UCSD-AML1 (cell line): ENCODE results near the gene INPP1.

Experiments used
- DNase-seq: peaks from one replicate; lab custom pipeline; 2025; ENCODE audit not compliant: unreplicated experiment; lab: John Stamatoyannopoulos, UW

Gene INPP1

DNA sequence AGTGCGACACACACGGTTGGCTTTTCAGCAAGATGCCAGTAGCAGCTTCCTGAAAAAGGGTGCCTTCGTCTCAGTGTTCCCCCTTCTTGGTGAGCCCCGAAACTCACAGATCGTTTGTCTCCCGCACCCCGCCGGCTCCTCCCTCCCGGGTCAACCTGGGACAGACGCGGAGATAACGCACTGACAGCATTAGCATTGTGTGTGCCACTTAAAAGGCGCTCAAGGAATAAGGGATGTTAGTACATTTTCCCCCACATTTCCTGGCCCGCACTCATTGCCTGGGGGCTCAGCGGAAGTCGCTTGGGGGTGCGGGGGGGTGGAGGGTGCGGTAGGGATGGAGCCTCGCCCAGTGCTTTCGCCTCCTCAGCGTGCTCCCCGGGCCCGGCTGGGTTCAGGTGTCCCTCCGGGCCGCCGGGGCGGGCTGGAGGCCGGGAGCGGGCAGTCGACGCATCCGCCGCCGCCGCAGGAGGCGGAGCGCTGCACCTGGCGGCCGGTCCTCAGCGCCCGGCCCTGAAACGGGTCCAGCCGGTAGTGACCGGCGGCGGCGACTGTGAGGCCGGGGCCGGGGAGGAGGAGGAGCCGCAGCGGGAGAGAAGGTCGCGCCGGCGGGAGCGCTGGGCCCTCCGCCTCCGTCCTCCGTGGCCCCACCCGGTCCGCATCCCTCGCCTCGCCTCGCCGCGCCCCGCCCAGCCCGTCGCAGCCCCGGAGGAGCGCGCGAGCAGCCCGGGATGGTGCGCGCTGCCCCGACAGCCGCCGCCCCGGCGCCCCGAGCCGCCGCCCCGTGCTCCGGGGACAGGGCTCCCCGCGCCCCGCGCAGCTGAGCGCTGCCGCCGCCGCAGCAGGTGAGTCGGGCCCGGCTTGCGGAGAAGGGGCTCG is 64.5 kb downstream of the INPP1 start, which contains the start of gene MFSD6:
MFSD6 (plus strand) TSS at position 694 of the 876 bp plus-strand sequence. CDS start 27,675 bp downstream, outside the sequence.
- DNase-seq: peak; percentile 49

DNA sequence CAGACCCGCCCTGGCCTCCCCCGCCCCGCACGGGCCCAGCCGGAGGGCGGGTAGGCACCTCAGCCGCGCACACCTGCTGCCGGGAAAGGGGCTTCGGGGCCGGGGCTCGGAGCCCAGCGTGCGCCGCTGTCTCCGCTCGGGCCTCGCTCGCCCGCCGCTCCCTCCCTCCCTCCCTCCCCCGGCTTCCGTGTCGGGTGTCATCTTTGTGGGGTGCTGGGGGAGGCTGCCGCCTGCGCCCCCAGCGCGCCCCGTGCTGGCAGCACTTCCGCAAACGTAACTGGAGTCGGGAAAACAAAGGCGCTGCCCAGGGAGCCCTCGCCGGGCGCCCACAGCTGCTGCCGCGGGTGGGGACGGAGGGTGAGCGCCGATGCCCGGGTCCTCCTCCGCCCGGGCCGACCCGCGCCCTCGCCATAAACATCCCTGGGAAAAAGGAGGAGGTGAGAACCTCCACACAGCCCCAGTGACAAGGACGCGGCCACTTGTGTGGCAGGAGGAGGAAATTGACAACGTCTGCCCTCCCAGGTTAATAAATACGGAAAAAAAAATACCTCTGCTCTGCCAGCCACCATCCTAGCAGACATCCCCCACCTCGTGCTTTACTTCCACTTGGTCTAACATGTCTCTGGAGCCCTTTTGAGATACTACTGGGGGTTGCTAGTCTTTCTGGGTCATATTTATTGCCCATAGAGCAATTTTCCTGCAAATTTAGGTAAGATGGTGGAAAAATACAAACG is 65.3 kb downstream of the INPP1 start:
- peak; percentile 72 for DNase-seq

DNA sequence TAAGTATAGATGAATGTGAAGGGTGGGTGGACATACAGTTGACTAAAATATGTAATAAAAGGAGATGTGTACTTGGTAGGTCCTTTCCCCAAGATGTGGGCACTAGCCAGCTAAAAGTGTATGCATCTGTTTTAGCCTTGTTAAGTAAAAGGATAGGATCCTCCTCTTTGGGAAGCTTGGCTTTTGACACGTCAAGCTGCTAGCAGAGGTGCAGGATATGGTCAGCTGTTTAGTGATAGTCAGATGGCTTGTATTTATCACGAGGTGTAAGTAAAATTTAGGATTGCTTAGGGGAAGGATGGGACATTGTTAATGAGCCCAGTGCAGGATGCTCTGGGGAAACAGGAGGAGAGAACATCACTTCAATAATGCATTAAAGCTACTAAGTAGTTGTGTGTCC is 66.2 kb downstream of the INPP1 start:
- no peak for DNase-seq

DNA sequence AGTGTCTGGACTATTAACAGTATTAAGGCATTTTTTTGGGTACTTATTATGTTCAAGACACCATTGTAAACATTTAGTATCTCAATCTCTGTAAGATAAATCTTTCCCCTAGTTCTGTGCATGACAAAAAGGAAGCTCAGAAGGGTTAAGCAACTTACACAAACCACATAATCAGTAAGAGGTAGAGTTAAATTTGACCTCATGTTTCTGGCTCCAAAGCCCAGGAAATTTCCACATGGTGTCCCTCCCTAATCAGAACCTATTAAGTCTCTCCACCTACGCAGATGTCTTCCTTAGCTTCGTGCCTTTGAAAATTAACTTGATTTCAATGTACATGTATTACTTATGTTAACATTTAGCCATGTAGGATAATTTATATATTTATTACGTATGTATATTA is 66.8 kb downstream of the INPP1 start:
- DNase-seq: no peak

DNA sequence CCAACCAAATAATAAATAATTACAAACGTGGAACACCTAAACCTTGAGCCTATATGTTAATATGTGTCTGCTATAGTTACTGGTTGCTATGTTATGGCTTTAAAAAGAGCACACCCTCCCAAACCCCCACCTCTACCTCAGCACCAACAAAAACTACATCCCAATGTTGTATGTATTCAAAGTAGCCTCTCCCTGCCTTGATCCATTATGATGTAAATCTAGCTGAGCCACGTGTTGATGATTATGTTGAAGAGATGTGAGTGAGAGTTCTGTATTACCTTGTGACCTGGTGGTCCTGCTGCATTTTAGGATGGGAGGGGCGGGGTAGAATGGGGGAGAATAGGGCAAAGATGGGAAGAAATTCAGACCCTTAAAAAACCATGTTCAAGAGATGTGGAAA is 69.6 kb downstream of the INPP1 start:
- no peak for DNase-seq

- peak; percentile 43 for DNase-seq
Measured at GRCh38 chr2:190413421-190413820, 70.0 kb downstream of the INPP1 start.

DNA sequence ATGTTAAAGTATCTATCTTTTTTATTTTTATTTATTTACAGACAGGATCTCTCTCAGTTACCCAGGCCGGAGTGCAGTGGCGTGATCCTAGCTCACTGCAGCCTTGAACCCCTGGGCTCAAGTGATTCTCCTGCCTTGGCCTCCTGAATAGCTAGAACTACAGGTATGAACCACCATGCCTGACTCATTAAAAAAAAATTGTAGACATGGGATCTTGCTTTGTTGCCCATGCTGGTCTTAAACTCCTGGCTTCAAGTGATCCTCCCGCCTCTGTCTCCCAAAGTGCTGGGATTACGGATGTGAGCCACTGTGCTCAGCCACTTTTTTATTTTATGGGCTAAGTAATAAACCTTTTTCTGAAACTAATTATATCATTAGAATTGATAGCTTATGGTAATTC is 71.9 kb downstream of the INPP1 start:
- no peak for DNase-seq

- no peak for DNase-seq
Measured at GRCh38 chr2:190415794-190416775, 72.7 kb downstream of the INPP1 start.

DNA sequence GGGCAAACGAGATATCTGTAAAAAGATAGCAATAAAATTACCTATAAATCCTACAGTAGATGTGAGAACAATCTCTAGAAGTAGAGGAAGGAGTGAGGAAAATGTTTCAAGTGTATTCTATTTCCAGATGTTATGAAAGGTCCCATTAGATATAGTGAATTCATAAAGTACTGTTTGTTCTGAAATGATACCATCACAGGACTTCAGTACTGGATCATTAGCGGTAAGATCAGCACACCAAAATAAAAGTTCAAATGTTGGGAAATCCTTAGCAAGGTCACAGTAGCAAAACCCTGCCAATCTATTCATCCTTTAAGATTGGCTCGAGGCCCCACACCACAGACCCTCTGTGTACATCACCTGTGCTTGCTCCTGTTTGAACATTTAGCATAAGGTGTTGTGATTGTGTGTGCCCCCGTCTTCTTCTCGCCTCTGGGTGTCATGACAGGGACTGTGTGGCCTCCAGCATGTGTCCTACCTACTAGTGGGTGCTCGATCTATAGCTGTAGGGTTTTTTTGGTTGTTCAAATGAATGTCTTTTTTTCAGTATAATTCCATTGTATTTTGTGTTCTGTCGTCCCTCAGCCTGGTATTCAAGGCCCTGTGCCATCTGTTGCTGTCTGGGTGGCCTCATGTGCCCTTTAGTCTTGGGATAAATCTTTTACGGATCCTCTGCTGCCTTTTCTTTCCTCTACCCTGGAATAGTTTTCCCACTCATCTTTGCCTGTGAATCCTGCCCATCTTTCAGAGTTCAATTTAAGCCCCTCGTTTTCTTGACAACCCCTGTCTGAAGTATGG is 73.9 kb downstream of the INPP1 start:
- no peak for DNase-seq

DNA sequence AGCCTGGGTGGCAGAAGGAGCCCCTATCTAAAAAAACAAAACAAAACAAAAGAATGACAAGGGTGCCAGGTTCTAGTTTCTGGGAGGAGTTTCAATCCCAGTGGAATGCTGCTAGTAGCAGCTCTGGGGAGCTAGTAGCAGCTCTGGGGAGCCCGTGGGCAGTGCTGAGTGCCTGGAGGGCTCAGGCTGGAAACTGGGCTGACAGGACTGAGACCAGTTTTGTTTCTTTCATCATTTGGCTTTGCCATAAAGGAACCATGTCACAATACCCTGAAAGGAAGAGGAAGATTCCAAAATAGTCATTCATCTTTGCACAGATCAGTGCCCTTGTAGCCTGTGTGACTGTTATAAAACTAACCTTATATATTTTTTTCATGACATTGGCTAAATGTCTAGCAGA is 75.3 kb downstream of the INPP1 start:
- no peak for DNase-seq

DNA sequence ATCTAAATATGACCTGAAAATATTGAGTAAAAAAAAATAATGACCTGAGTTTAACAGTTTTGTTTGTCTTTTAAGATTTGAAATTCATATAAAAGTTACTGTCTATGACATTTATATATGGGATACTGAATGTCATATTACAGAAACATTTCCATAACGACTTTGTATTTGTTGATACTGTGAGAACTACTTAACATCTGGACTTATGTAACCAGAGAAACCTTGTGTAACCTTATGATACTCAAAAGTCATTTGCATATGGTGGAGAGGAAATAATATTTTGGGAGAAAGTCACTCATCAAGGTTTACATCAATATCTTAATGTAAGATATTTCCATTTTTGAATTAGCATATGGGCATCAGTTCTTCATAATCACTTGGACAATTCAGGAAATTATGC is 77.4 kb downstream of the INPP1 start:
- no peak for DNase-seq
